HG03432 (cell line): Measurements from ENCODE around the gene TMCO5A.
"Not testable (repeated sequence)": the region's sequence is repeated elsewhere in the genome, so short reads cannot be mapped to it uniquely, and the experiment has no call there.

Source experiments
- ATAC-seq: cut with Tn5 transposase; IDR thresholded peaks from one replicate; pipeline ENCODE4 v1.9.1; 2021; ENCODE audit warnings: mild to moderate bottlenecking, moderate library complexity; ENCODE audit not compliant: unreplicated experiment

Gene TMCO5A

DNA sequence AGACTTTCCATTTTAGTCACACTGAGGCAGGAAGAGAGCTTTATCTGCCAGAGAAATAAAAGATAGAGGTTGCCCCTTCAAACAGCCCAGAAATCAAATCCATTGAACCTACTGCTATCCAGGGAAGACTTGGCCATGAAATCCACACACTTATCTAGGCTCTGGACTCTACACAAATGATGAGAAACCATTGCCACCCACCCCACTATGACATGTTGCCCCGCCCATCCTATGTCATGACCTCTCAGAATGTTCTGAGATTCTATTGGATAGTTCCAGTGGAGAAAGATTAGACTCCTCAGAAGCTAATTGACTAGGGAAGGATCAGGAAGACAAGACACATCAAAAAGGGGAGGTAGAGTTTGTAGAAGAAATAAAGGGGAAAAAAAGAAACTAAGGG lies at the start of gene TMCO5A:
Gene TMCO5A (plus strand): TSS at position 301 of the 400 bp plus-strand sequence. CDS start 1,684 bp downstream, outside the sequence.
- ATAC-seq = no peak

DNA sequence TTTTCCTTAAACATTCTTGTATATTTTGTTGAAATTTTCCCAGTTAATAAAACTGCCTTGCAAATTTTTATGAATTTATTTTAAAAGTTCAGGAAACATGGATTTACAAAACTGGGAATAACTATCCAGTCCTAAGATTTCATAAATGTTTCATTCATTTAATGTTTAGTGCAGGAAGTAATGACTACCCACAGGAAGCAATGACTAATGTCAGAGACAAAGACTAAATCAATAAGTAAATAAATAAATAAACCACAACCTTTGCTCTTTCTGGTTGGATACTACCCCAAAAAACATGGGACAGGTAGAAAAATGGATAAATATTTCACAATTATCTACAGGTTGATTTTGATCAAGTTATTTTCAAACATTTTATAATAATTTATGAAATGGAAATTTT lies 48.8 kb upstream of the TMCO5A start:
- no peak for ATAC-seq

DNA sequence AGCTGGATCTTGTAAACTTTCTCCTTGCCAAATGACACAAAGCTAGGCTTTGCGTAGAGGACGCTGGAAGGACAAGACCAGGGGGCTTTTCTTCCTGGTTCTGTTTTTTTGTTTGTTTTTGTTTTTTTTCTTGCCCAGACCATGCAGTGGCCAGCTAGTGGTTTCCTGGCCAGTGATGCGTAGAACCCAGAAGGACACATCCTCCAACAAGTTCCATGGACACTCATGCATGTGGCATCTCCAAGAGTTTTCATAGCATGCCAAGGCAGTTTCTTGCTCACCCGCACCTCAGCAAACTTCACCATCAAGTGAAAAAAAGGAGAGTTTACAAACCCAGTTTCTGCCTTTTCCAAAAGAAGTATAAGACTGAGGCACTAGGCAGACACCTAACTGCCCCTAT lies 46.1 kb upstream of the TMCO5A start:
- no peak for ATAC-seq

DNA sequence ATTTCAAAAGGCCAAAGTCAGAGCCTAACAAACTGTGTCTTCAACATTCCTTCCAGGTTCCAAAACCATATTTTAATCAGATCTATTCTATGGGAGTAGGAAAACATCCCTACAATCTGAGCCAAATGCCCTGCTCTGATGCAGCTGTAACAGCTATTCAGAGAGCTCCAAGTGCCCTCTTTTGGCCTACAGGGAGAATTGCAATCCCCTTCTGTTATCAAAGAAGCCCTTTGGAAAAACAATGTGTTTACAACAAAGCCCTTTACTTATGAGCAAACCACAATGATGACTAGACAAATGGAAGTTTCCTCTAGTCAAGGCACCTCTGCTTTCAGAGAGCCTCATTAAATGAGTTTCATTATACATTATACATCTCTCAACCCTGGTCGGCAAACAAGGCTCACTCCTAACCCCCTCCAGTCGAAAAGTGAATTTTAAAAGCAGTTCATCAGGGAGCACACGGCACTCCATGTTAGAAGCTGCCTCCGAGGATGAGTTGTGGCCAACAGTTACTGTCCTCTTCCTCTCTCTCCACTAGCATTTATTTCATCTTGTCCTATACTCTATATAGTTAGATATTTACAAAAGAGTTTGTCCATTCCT lies 42.6 kb upstream of the TMCO5A start:
- ATAC-seq = peak; percentile 72

DNA sequence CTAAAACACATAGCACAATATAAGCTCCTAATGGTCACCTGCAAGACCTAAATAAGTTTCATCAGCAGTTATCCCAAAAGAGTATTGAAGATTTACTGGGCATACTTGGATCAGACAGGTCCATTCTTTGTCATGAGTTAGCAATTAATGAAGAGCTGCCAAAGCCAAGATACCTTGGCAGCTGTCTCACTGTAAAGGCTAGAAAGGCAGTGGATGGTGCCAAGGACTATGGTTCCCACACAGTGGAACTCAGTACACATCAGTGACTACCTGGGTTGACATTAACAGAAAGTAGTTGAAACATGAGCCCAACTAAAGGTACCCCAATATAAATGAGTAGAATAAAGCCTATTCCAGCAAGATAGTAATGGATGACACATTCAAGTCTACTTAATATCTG lies 41.1 kb upstream of the TMCO5A start:
- ATAC-seq = no peak

DNA sequence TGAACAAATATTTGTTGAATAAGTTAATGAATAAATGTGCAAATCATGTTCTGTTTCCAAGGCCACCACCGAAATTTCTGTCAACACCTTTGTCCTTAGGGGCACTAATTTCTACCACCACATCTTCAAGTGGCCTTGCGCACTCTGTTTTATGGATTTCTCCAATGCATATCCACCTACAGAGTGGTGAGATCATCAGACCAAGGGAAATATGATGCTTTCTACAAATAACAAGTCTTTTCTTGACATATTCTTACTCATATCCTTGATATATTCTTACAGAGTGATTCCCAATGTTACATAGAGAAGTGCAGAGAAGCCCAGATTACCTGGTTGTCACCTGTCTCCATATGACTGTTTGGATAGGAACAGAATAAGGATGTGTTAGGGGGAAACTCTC lies 36.1 kb upstream of the TMCO5A start:
- ATAC-seq = no peak

DNA sequence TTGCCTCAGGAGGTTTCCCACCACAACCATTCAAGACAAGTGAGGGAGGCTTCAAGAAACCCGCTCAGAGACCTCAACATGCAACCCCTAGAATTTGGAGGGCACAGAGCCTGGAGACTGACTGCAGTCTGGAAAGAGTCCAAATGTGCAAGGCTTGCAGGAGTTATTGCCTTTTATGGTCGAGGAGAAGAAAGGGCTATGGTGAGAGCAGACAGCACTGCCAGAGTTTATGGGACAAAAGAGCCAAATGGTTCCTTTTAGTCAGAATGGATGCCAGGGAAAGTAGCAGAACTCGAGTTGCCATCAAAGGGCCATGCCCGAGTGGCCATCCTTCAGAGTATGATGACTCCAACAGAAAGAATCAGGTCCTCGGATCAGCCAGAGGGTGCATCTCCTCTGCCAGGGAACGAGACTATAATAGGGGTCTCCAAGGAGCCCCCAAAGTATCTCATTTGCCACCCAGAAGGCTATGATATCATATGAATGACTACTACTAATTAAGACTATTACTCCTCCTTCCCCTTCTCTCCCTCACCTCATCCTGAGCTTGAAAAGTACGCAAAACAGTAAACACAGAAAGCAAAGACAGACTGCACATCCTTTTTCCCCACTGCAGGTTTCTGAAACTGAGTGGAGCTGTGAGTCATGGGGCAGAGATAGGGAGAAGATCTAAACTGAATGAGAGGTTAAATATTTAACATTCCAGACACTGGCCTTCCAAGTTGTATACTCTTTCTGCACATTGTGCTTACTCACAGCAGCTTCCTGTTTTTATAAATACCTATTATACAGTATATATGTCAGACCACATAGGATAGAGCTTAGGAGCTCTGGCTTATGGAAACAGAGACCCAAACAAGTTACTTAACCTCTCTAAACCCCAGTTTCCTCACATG lies 33.9 kb upstream of the TMCO5A start:
- ATAC-seq = no peak

DNA sequence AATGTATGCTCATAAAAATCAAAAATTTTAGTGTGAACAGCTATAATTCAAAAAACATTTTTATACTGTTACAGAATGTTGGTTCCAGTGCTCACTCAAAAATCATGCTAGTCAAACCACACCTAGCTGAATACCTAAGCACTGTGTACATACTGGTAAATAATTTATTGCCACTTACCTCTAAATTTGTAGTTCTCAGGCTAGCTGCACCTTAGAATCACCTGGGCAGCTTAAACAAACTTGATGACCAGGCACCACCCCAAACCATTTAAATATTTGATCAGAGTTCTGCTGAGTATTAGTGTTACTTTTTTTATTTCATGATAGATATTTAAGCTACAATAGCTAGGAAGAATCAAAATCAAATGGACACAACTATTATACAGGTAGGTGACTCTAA lies 32.3 kb upstream of the TMCO5A start:
- no peak for ATAC-seq

DNA sequence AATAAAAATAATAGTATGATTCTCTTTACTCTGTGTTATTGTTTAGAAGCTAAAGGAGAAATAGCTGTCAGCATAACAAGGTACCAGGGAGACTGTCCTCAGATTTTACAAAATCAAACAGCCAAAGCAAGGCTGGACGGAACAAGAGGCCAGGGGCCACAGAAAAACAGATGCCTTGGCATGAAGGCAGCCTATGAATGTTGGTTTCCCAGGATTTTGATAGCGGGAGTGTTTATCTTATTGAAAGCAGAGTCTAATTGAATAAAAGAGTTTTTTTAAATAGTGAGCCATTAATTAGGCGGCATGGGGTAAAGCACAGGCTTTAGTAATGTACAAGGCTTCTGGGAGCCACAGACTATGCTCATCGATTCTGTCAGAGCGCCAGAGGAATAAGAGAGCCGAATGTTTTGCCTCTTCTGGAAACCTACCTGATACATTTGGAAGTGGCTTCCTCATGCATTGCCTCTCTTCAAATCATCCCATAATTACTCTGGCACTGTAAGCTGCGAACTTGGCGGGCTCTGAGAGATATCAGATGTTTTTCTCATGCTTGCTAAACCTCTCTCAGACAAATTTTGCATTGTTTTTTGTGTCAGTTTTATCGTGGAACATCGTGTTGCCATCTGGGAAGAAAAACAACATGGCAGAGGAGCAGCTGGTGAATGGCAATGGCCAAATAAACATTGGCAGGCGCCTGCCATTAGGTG lies 30.4 kb upstream of the TMCO5A start:
- ATAC-seq = no peak

DNA sequence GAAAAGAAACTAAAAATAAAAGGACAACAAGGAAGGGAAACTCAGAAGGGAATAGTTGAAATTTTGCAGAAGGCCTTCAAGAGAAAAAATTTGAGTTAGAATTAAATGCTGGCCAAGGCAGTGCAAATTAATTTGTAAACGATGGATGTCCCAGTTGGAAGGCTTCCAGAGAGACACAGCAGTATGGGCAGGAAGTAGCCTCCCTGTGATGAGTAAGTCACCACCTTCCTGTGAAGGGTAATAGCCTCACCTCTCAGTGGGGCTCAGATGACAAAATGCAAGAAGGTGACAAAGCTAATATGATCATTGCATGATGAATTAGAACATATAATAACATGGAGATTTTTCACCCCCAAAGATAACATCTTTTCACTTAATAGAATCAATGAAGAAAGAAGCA lies 27.3 kb upstream of the TMCO5A start:
- ATAC-seq = no peak

DNA sequence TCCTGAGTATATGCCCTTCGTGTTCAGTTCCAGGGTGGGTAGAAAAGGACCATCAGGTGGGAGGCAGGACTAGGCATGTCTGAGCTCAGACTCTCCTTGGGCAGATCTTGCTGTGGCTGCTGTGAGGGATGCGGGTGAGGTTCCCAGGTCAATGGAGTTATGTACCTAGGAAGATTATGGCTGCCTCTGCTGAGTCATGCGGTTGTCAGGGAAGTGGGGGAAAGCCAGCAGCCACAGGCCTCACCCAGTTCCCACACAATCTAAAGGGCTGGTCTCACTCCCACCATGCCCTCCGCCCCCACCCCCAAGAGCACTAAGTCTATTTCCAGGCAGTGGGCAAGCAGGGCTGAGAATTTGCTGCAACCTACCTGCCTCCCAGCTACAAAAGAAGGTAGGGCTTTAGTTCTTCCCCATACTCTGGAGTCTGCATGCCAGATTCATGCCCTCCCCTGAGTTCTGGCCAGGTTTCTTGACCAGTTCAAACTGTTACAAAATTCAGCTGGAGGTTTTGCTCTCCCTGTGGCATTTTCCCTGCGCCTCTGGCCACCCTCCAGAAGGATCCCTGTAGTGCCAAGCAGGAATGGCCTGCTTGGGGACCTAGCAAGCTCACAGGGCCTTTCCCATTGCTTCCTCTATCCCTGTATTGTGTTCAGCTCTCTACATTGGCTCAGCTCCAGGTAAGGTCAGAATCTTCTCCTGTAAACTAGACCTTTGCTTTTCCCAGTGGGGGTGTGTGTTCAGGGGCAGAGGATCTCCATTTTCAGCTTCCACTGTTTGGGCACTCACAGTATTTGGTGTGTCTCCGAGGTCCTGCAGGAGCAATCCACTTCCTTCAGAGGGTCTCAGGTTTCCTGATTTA lies 12.7 kb upstream of the TMCO5A start:
- no peak for ATAC-seq

DNA sequence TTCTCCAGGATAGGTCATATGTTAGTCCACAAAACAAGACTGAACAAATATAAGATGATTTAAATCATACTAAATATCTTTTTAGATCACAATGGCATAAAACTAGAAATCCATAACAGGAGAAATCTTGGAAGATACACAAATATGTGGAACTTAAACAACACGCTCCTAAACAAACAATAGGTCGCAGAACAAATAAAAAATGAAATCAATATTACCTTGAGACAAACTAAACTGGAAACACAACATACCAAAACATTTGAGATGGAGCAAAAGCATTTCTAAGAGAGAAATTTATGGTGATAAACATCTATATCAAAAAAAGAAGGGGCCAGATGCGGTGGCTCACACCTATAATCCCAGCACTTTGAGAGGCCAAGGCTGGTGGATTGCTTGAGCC lies 8.3 kb upstream of the TMCO5A start:
- no peak for ATAC-seq

DNA sequence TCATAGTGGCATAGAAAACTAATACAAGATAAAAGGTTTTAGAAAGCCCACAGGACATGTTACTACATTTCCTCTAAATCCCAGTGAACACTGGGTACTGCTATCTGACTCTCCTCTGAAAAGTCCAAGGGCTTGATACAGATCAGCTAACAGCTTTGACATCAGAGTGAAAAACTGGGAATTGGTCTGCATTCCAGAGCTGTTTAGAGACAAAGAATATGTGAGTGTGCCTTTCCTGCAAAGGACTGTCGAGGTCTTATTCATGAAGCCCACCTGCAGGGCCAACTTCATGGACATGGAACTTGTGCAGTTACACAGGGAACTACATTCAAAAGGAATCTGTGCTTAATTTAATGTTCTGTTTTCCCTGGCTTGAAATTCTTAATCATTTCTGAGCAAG lies 5.2 kb upstream of the TMCO5A start:
- ATAC-seq = no peak

DNA sequence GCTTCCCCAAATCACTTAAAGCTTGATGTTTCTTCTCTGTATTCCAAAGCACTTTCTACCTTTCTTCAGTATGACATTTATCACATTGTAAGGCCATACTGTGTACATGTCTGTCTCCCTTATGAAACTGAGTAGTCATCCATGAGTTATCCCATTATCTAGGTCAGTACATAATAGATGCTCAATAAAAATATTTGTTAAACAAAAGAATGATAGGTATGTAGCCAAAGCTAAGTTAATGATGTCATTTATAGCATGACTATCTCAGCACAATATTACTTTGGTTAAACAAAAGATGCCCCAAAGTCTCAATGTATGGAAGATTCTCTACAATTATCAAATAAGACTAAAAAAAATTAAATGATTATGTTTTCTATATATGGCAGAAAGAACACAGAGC lies 3.1 kb upstream of the TMCO5A start:
- ATAC-seq = no peak

DNA sequence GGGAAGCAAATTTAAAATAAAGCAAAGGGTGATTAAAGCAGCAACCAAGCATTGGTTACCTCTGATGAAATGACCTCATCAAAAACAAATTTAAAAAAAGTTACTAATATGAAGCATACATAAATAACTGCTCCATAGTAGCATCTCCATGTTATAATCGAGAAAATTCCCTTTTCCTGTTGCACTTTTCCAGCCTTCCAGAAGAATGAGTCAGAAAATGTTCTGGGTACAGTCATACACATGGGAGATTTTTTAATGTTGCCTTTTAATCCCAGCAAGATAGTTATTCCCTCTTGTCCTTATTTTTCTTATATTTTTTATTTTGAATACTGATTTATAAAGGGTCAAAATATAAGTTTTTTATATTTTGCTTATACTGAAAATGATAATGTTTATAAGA lies 2.6 kb upstream of the TMCO5A start:
- ATAC-seq = no peak

DNA sequence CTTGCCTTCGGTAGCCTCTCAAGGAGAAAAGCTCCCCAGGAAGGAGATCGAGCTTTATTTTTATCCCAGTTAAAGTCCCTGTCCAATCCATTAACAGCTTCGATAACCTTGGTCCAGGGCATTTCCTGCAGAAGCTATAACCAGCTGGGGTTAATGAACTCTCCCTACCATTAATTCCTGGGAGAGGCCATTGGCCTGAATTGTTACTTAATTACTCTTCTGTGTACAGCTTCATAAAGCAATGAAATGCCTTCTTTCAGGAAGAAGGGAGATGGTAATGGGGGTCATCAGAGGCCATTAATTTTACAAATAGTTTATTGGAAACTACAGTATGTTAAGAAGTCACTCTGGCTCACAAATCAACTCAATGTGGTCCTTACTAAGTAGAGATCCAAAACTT lies 1.9 kb upstream of the TMCO5A start:
- ATAC-seq = no peak

DNA sequence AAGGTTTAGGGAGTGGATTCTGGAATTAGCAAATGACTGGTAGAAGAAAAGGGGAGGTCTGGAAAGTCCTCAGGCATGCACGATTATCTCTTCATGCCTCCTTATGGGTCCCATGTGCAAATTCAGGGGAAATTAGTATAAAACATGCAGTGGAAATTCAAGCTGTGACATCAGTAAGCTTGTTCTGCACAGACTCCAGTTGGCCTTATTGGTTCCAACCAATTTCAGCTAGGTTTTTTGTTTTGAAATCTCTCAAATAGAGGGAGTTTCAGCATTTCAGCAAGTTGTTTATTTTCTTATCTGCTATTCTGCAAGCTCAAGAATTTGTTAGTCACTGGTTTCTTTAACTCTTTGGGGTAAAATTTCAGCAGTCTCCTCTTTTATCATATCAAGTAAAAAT lies 774 bp upstream of the TMCO5A start:
- ATAC-seq = no peak

DNA sequence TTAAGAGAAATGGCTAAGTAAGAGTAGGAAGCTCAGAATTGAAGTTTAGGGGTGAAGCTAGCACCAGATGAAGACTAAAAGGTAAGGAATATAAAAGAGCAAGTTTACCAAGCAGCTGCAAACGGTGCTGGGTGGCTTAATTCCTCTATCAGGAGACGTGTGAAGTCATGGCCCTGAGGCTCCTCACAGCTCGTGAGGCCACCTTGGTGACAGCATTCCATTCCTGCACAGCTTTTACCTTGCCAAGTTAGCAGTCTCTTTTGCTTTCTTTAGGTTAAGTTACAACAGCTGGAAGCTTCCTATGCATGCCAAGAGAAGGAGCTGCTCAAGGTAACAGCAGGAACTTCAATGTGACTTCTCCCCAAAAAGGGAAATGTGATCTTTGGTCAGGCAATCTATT lies 6.4 kb downstream of the TMCO5A start:
- no peak for ATAC-seq

DNA sequence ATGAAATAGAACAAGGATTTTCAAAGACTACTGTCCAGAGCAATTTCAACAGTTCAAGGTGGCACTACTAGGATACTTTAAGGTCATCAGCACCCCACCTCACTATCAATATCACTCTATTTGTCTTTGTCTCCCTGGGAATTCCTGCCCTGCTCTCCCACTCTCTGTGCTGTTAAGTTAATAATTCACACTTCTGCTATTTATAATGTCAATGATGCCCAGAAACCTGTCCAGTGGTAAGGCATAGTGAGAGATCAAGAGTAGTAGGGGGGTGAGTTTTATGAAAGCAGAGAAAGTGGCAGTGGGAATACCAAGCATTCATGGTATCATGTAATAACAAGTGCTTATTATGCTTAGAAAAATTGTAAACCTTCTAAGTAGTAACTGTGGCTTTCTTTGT lies 7.3 kb downstream of the TMCO5A start:
- no peak for ATAC-seq

DNA sequence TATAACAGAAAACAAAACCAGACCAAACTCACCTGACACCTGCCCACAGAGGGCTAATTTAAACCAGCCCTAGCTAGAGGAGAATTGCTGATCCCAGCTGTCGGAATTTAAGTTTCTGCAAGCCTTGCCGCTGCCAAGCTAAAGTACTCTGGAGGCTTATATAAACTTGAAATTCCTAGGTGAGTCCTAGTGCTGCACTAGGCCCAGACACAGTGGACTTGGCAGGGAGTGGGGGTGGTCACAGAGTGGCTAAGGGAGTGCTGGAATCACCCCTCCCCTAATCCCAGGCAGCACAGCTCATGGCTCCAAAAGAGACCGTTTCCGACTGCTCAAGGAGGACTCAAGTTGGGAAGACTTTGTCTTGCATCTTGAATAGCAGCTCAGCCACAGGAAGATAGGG lies 17.6 kb downstream of the TMCO5A start:
- no peak for ATAC-seq

DNA sequence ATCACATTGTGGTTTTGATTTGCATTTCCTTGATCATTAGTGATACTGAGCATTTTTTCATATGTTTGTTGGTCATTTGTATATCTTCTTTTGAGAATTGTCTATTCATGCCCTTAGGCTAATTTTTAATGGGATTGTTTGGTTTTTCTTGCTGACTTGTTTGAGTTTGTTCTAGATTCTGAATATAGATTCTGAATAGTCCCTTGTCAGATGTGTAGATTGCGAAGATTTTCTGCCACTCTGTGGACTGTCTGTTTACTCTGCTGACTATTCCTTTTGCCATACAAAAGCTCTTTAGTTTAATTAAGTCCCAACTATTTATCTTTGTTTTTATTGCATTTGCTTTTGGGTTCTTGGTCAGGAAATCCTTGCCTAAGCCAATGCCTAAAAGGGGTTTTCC lies 26.3 kb downstream of the TMCO5A start:
- ATAC-seq = not testable (repeated sequence)
